ENCODE results near the gene RAB9B. TPM values are rescaled to one million over a fixed set of nuclear protein-coding genes. Genes with fewer than 3 reads are reported as not detected.

RAB9B gene
- polyA plus RNA-seq, 1 donor (not counting 4 experiments of a cell fraction or from before 2014, with no cell fraction given) = 0.28 TPM

DNA sequence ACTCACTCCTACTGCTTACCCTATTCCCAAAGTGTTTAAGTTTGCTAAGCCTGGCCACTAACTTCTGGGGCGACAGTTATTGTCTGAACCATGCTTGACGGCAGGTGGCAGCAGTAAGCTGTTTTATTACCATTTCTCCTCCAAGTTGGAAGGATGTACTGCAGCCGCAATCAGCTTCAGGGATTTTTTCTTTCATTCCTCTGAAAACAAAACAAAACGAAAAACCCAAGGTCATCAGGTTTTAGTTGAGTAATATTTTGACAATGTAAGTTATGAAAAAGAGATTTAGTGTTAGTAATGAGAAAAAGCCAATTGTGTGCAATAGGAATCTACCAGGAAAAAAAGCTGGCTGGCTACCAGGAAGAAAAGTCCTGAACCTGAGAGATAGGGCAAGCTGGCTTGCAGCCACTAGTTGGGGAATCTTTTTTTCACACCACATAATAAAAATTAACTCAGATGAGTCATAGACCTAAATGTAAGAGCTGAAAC lies 13.2 kb upstream of the RAB9B start:
- H3K4me1 ChIP-seq (ENCODE audit: control insufficient read depth, extremely low read depth, insufficient read depth, low read length) = peaks cover 4% of the 10 kb centered on the region
- no peak overlapping the region for H2AFZ ChIP-seq (ENCODE audit: control insufficient read depth, low read length)
- H3K9ac ChIP-seq (ENCODE audit: control insufficient read depth, extremely low read depth, insufficient read depth, low read length) = no peak overlapping the region
- peak overlapping the region; percentile 29 for H3K4me2 ChIP-seq (ENCODE audit: control insufficient read depth, extremely low read depth, insufficient read depth, low read depth, low read length)
- H3K9me1 ChIP-seq (ENCODE audit: control insufficient read depth, extremely low read depth, insufficient read depth, low read length) = no peaks in the 10 kb centered on the region
- dilution Hi-C loops (cut with MboI; ENCODE audit: extremely low pct_ligation_motif_present, low sequenced_read_pairs) = no loop called here
- no peaks in the 10 kb centered on the region for H3K79me2 ChIP-seq (ENCODE audit: control insufficient read depth, insufficient read depth, low read length)
- no peaks in the 10 kb centered on the region for H3K36me3 ChIP-seq (ENCODE audit: control insufficient read depth in 2 of 2, extremely low read depth in 1 of 2, insufficient read depth in 2 of 2, low read length in 2 of 2)
- DNase-seq (ENCODE audit: low read depth, low spot score) (peak; percentile 49), FAIRE-seq (peak; percentile 72)
- H4K20me1 ChIP-seq (ENCODE audit: control insufficient read depth, extremely low read depth, insufficient read depth, low read length) = no peaks in the 10 kb centered on the region
- no peak overlapping the region for H3K4me3 ChIP-seq (ENCODE audit: control insufficient read depth in 2 of 3, extremely low read depth in 1 of 3, insufficient read depth in 2 of 3, low read depth in 1 of 3, low read length in 3 of 3)
- H3K27ac ChIP-seq (ENCODE audit: control insufficient read depth, insufficient read depth, low read length) = no peak overlapping the region
- TF ChIP-seq, protein P1, sequence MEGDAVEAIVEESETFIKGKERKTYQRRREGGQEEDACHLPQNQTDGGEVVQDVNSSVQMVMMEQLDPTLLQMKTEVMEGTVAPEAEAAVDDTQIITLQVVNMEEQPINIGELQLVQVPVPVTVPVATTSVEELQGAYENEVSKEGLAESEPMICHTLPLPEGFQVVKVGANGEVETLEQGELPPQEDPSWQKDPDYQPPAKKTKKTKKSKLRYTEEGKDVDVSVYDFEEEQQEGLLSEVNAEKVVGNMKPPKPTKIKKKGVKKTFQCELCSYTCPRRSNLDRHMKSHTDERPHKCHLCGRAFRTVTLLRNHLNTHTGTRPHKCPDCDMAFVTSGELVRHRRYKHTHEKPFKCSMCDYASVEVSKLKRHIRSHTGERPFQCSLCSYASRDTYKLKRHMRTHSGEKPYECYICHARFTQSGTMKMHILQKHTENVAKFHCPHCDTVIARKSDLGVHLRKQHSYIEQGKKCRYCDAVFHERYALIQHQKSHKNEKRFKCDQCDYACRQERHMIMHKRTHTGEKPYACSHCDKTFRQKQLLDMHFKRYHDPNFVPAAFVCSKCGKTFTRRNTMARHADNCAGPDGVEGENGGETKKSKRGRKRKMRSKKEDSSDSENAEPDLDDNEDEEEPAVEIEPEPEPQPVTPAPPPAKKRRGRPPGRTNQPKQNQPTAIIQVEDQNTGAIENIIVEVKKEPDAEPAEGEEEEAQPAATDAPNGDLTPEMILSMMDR (optimal IDR thresholded peaks at IDR 0.05 in 1 of 3, IDR thresholded peaks at IDR 0.05 in 1 of 3, conservative IDR thresholded peaks at IDR 0.05 in 1 of 3; ENCODE audit: extremely low read depth in 1 of 3, insufficient read depth in 2 of 3, low read length in 3 of 3) = peak; percentile 64 to 86 (median 68)
- no peak for TF ChIP-seq EZH2 (IDR thresholded peaks at IDR 0.05; ENCODE audit: low read length)
- peaks cover 5% of the 10 kb centered on the region for H3K27me3 ChIP-seq (ENCODE audit: control insufficient read depth, extremely low read depth, insufficient read depth, low read length)
- H3K9me3 ChIP-seq (ENCODE audit: control insufficient read depth, low read depth, low read length) = no peaks in the 10 kb centered on the region

DNA sequence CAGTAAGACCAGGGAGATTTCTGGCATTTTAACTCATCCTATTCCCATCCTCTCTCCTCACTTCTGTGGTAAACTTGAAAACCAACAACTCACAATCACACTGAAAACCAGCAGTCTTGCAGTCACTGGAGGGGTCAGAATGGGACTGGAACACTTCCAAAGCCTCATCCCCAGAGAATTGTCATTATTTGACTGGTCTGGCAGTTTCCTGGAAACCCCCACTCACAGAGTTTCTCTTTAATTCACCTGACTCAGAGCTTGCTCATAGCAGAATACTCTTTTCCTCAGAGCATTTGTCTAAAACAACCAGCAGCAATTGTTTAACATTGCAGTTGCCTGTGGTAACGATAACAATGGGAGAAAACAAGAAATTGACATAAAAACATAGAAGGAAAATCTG lies 7.3 kb upstream of the RAB9B start:
- DNase-seq (ENCODE audit: low read depth, low spot score) = no peak
- Histone ChIP-seq H3K4me3 (ENCODE audit: control insufficient read depth in 2 of 3, extremely low read depth in 1 of 3, insufficient read depth in 2 of 3, low read depth in 1 of 3, low read length in 3 of 3) (no peak overlapping the region), H3K9me3 (ENCODE audit: control insufficient read depth, low read depth, low read length) (peaks cover 3% of the 10 kb centered on the region), H3K9ac (ENCODE audit: control insufficient read depth, extremely low read depth, insufficient read depth, low read length) (no peak overlapping the region), H3K4me2 (ENCODE audit: control insufficient read depth, extremely low read depth, insufficient read depth, low read depth, low read length) (no peak overlapping the region), H3K9me1 (ENCODE audit: control insufficient read depth, extremely low read depth, insufficient read depth, low read length) (no peaks in the 10 kb centered on the region), H3K79me2 (ENCODE audit: control insufficient read depth, insufficient read depth, low read length) (no peaks in the 10 kb centered on the region), H3K36me3 (ENCODE audit: control insufficient read depth in 2 of 2, extremely low read depth in 1 of 2, insufficient read depth in 2 of 2, low read length in 2 of 2) (no peaks in the 10 kb centered on the region), H4K20me1 (ENCODE audit: control insufficient read depth, extremely low read depth, insufficient read depth, low read length) (no peaks in the 10 kb centered on the region), H3K27ac (ENCODE audit: control insufficient read depth, insufficient read depth, low read length) (no peak overlapping the region), H3K4me1 (ENCODE audit: control insufficient read depth, extremely low read depth, insufficient read depth, low read length) (no peaks in the 10 kb centered on the region), H3K27me3 (ENCODE audit: control insufficient read depth, extremely low read depth, insufficient read depth, low read length) (peaks cover 5% of the 10 kb centered on the region), H2AFZ (ENCODE audit: control insufficient read depth, low read length) (no peak overlapping the region)
- FAIRE-seq = no peak
- dilution Hi-C loops (cut with MboI; ENCODE audit: extremely low pct_ligation_motif_present, low sequenced_read_pairs) = no loop called here
- TF ChIP-seq, protein P1 (optimal IDR thresholded peaks at IDR 0.05 in 1 of 3, IDR thresholded peaks at IDR 0.05 in 1 of 3, conservative IDR thresholded peaks at IDR 0.05 in 1 of 3; ENCODE audit: extremely low read depth in 1 of 3, insufficient read depth in 2 of 3, low read length in 3 of 3) = no peak
- no peak for TF ChIP-seq EZH2 (IDR thresholded peaks at IDR 0.05; ENCODE audit: low read length)
